ENCODE results near the gene NLN. TPM values are rescaled to one million over a fixed set of nuclear protein-coding genes. Genes with fewer than 3 reads are reported as not detected.

The NLN gene
- polyA plus RNA-seq, 1 donor (not counting 4 experiments of a cell fraction or from before 2014, with no cell fraction given) = 26.1 TPM

DNA sequence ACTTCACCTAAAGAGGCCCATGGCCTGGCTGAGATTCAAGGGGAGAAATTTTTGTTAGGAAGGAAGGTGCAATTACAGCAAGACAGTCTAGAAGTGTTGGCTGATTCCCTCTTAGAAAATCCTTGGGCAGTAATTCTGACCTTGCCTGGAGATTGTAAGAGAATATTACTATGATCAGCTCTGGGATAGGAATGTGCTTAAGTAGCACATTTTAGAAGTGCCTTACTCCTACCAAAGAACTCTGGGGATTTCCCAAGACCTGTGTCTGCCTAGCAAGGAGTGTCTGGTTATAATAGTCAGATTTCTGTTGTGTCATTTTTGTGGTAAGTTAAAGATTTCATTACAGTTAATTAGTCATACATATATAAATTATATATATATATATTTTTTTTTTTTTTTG is 52.3 kb downstream of the NLN start:
- FAIRE-seq (no peak), DNase-seq (ENCODE audit: low read depth, low spot score) (peak; percentile 80)
- peak overlapping the region; percentile 25 for H3K4me2 ChIP-seq (ENCODE audit: control insufficient read depth, extremely low read depth, insufficient read depth, low read depth, low read length)
- no peaks in the 10 kb centered on the region for H3K9me1 ChIP-seq (ENCODE audit: control insufficient read depth, extremely low read depth, insufficient read depth, low read length)
- no peak overlapping the region for H3K4me3 ChIP-seq (ENCODE audit: control insufficient read depth in 2 of 3, extremely low read depth in 1 of 3, insufficient read depth in 2 of 3, low read depth in 1 of 3, low read length in 3 of 3)
- H3K36me3 ChIP-seq (ENCODE audit: control insufficient read depth in 2 of 2, extremely low read depth in 1 of 2, insufficient read depth in 2 of 2, low read length in 2 of 2) = peaks cover 2 to 4% of the 10 kb centered on the region in 2 experiments
- H3K79me2 ChIP-seq (ENCODE audit: control insufficient read depth, insufficient read depth, low read length) = no peaks in the 10 kb centered on the region
- H3K4me1 ChIP-seq (ENCODE audit: control insufficient read depth, extremely low read depth, insufficient read depth, low read length) = peaks cover 21% of the 10 kb centered on the region
- H2AFZ ChIP-seq (ENCODE audit: control insufficient read depth, low read length) = no peak overlapping the region
- peak overlapping the region; percentile 23 for H3K27ac ChIP-seq (ENCODE audit: control insufficient read depth, insufficient read depth, low read length)
- H3K27me3 ChIP-seq (ENCODE audit: control insufficient read depth, extremely low read depth, insufficient read depth, low read length) = no peaks in the 10 kb centered on the region
- TF ChIP-seq CTCF (optimal IDR thresholded peaks at IDR 0.05 in 1 of 3, IDR thresholded peaks at IDR 0.05 in 1 of 3, conservative IDR thresholded peaks at IDR 0.05 in 1 of 3; ENCODE audit: extremely low read depth in 1 of 3, insufficient read depth in 2 of 3, low read length in 3 of 3) (no peak), EZH2 (IDR thresholded peaks at IDR 0.05; ENCODE audit: low read length) (no peak)
- H3K9ac ChIP-seq (ENCODE audit: control insufficient read depth, extremely low read depth, insufficient read depth, low read length) = no peak overlapping the region
- H3K9me3 ChIP-seq (ENCODE audit: control insufficient read depth, low read depth, low read length) = no peaks in the 10 kb centered on the region
- no peaks in the 10 kb centered on the region for H4K20me1 ChIP-seq (ENCODE audit: control insufficient read depth, extremely low read depth, insufficient read depth, low read length)
- dilution Hi-C loops (cut with MboI; ENCODE audit: extremely low pct_ligation_motif_present, low sequenced_read_pairs) = no loop called here

DNA sequence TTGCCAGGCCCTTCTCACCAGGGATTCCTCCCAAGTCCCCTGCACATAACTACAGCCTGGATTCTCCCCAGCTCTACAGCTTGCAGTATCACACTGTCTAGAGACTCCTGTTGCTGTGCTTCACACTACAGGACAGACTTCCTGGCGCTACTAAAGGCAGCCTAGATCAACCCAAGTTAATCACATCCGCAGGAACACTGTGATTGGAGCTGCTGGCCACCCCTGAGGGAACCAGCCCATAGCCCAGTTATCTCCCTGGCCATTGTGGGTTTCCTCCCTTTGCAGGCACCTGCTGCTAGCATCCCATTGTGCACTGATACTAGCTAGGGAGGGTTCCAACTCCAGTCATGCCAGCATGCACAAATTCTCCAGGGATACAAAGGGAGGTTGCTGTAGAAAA is 53.5 kb downstream of the NLN start:
- Histone ChIP-seq H3K4me3 (ENCODE audit: control insufficient read depth in 2 of 3, extremely low read depth in 1 of 3, insufficient read depth in 2 of 3, low read depth in 1 of 3, low read length in 3 of 3) (no peak overlapping the region), H3K79me2 (ENCODE audit: control insufficient read depth, insufficient read depth, low read length) (no peaks in the 10 kb centered on the region), H3K9me1 (ENCODE audit: control insufficient read depth, extremely low read depth, insufficient read depth, low read length) (no peaks in the 10 kb centered on the region), H3K4me2 (ENCODE audit: control insufficient read depth, extremely low read depth, insufficient read depth, low read depth, low read length) (no peak overlapping the region), H3K27ac (ENCODE audit: control insufficient read depth, insufficient read depth, low read length) (no peak overlapping the region), H3K9me3 (ENCODE audit: control insufficient read depth, low read depth, low read length) (no peaks in the 10 kb centered on the region), H3K9ac (ENCODE audit: control insufficient read depth, extremely low read depth, insufficient read depth, low read length) (no peak overlapping the region), H4K20me1 (ENCODE audit: control insufficient read depth, extremely low read depth, insufficient read depth, low read length) (no peaks in the 10 kb centered on the region), H2AFZ (ENCODE audit: control insufficient read depth, low read length) (no peak overlapping the region), H3K27me3 (ENCODE audit: control insufficient read depth, extremely low read depth, insufficient read depth, low read length) (no peaks in the 10 kb centered on the region), H3K36me3 (ENCODE audit: control insufficient read depth in 2 of 2, extremely low read depth in 1 of 2, insufficient read depth in 2 of 2, low read length in 2 of 2) (peaks cover 2 to 4% of the 10 kb centered on the region in 2 experiments), H3K4me1 (ENCODE audit: control insufficient read depth, extremely low read depth, insufficient read depth, low read length) (peaks cover 11% of the 10 kb centered on the region)
- FAIRE-seq (no peak), DNase-seq (ENCODE audit: low read depth, low spot score) (no peak)
- TF ChIP-seq CTCF (optimal IDR thresholded peaks at IDR 0.05 in 1 of 3, IDR thresholded peaks at IDR 0.05 in 1 of 3, conservative IDR thresholded peaks at IDR 0.05 in 1 of 3; ENCODE audit: extremely low read depth in 1 of 3, insufficient read depth in 2 of 3, low read length in 3 of 3) = no peak
- TF ChIP-seq EZH2 (IDR thresholded peaks at IDR 0.05; ENCODE audit: low read length) = no peak
- dilution Hi-C loops (cut with MboI; ENCODE audit: extremely low pct_ligation_motif_present, low sequenced_read_pairs) = no loop called here
